ENCODE results near the gene CA7. TPM values are rescaled to one million over a fixed set of nuclear protein-coding genes. Genes with fewer than 3 reads are reported as not detected.

CA7 gene
- total RNA-seq, 1 experiment from 2014 or later = not detected

DNA sequence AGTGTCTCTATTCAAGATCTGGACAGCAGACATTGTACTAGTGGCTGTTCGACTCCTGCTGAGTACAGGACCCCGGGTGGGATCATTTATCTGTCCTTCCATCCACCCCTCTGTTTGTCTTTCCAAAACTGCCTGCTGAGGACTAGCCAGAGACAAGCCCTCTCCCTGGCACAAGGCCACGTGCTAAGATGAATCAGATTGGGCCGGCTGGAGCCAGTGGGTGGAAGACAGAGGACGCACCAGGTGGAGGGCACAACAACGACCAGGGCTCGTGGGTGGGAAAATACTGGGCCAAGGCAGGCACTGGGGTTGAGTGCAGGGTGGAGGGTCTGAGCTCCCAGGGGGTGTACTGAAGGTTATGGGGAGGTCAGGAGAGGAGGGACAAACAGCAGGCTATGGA is 1.4 kb upstream of the CA7 start:
- Histone ChIP-seq H3K36me3 (no peaks in the 10 kb centered on the region), H3K9me3 (no peaks in the 10 kb centered on the region), H3K27me3 (no peaks in the 10 kb centered on the region), H3K4me3 (no peak overlapping the region)
- DNase-seq = peak; percentile 35

DNA sequence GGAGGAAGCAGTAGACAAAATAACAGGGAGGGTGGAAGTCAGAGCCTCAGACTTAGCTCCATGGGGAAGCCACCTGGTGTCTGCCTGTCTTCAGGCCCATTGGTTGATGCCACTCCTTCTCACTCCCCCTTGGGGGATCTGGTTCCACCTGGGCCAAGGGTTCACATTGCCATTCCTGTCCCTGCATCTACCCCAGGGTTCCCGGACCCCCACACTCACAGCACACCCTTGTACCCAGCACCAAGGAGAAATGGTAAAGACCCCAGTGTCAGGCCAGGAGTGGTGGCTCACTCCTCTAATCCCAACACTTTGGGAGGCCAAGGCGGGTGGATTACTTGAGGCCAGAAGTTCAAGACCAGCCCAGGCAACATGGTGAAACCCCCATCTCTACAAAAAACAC is 1.0 kb upstream of the CA7 start:
- H3K4me3 ChIP-seq = no peak overlapping the region
- H3K9me3 ChIP-seq = no peaks in the 10 kb centered on the region
- no peaks in the 10 kb centered on the region for H3K27me3 ChIP-seq
- no peaks in the 10 kb centered on the region for H3K36me3 ChIP-seq
- DNase-seq = no peak

DNA sequence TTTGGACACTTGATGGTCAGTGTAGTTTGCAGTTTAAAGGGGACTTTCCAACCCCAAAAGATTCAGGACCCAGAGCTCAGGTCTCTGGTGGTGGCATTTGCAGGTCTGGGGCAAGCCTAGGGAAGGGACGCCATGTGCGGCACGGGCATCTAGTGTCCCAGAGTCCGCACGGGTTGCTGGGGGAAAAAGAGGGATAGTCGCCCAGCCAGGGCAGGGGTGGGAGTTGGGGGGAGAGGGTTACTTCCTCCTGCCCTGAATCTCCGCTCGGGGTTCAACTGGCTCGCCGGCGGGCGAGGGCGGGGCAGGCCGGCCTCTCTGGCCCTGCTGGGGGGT is 239 bp upstream of the CA7 start:
- Histone ChIP-seq H3K36me3 (no peaks in the 10 kb centered on the region), H3K4me3 (no peak overlapping the region), H3K27me3 (no peaks in the 10 kb centered on the region), H3K9me3 (no peaks in the 10 kb centered on the region)
- no peak for DNase-seq

DNA sequence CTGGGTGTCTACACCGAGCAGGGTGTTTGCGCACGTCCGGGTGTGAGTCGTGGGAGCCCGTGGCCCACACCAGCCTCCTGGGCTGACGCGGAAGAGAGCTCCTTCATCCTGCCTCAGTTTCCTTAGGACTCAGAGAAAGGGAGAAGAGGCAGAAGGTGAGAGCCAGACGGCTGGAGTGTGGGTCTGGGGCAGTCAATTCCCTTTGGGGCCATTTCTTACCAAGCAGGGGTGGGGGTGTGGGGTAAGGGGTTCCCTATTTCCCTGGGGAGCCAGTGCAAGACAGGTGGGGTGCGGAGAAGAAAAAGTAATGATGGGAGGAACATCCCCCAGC is 831 bp downstream of the CA7 start:
- no peak for DNase-seq
- Histone ChIP-seq H3K9me3 (no peaks in the 10 kb centered on the region), H3K27me3 (no peaks in the 10 kb centered on the region), H3K36me3 (no peaks in the 10 kb centered on the region), H3K4me3 (peak overlapping the region; percentile 17; the same call in 1 of the 2 replicates)

DNA sequence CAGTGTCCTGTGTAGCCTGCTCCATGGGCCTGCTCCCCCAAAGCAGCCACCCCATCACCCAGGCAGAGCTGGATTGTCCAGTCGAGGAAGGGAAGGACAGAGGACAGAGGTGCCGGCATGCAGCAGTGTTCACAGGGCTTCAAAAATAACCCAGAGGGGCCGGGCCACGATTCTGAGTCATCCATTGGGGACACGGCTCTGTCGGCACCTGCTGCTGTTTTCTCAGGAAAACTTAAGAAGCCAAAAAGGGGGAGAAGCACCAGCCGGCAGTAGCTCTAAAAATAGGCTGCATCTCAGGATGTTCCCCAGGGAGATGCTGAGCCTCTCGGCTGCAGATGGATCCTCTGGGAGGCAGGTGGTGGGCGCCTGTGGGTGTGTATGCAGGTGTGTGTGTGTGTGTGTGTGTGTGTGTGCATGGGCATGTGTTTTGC is 1.6 kb downstream of the CA7 start:
- no peaks in the 10 kb centered on the region for H3K27me3 ChIP-seq
- no peaks in the 10 kb centered on the region for H3K9me3 ChIP-seq
- no peaks in the 10 kb centered on the region for H3K36me3 ChIP-seq
- DNase-seq = no peak
- no peak overlapping the region for H3K4me3 ChIP-seq

DNA sequence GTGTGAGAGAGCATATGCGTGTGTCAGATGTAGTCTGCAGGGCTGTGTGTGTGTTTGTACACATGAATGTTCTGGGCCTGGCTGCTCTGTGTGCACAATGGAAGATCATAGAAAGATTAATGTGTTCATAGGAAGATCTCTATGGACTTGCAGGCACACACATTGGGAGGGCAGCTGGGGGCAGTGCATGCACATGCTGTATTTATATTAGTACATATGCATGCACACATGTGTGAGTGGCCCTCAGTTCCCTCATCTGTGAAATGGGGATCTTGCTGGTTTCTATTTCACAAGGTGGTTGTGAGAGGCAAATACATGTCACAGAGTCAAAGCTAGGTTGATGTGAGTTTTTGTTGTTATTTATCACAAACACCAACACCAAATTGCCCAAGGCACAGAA is 2.1 kb downstream of the CA7 start:
- Histone ChIP-seq H3K27me3 (no peaks in the 10 kb centered on the region), H3K36me3 (no peaks in the 10 kb centered on the region), H3K4me3 (no peak overlapping the region), H3K9me3 (no peaks in the 10 kb centered on the region)
- DNase-seq = no peak

DNA sequence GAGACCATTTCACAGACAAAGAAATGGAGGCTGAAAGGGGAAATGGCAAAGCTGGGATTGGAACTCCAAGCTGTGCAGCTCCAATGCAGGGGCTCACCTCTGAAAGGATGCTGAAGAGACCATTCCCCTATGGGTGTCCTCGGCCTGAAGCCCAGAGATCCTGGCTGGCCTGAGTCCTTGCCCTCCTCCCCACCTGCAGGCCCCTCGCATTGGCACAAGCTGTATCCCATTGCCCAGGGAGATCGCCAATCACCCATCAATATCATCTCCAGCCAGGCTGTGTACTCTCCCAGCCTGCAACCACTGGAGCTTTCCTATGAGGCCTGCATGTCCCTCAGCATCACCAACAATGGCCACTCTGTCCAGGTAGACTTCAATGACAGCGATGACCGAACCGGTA is 2.6 kb downstream of the CA7 start:
- Histone ChIP-seq H3K36me3 (no peaks in the 10 kb centered on the region), H3K9me3 (no peaks in the 10 kb centered on the region), H3K27me3 (no peaks in the 10 kb centered on the region), H3K4me3 (no peak overlapping the region)
- DNase-seq = no peak

DNA sequence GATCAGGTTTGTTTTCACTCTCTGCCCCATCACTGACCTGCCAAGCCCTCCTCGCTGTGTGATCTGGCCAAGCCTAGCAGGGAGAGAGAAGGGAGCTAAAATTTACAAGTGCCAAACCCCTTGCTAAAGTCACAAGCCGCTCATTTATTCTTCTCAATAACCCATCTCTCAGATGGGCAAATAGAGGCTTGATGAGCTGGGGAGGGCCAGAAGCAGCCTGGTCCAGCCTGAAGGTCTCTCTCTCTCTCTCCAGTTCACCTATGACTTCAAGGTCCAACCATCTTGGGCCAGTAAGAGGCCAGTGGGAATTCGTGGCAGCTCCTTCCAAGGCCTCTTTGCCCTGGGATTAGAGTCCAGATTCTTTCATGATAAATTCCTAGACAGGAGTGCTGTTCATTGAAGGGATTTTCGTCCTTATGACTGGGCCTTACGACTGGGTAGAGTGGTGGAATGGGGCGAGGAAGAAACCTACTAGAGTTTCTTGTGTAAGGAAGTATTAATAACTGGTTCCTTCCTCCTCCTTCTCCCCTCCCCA is 3.4 kb downstream of the CA7 start:
- Histone ChIP-seq H3K4me3 (no peak overlapping the region), H3K36me3 (no peaks in the 10 kb centered on the region), H3K9me3 (no peaks in the 10 kb centered on the region), H3K27me3 (no peaks in the 10 kb centered on the region)
- DNase-seq = no peak

DNA sequence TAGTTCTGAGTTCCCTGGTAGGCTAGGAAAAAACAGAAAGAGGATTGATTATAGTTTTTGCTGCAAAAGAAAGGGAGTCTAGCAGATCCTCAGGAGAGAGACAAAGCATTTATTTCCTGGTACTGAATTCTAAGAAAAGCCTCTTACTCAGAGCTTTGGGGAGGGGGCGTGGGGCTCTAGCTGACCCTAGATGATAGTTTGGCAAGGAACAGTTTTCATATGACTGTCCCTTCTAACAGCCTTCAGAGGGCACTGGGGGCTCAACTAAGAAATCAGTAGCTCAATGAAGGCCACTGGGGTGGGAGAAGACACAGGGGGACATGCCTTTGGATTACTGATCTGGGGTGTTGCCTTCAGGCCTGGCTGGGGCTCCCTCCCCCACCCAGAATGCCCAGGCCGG is 4.0 kb downstream of the CA7 start:
- Histone ChIP-seq H3K36me3 (no peaks in the 10 kb centered on the region), H3K27me3 (no peaks in the 10 kb centered on the region), H3K9me3 (no peaks in the 10 kb centered on the region), H3K4me3 (no peak overlapping the region)
- no peak for DNase-seq

DNA sequence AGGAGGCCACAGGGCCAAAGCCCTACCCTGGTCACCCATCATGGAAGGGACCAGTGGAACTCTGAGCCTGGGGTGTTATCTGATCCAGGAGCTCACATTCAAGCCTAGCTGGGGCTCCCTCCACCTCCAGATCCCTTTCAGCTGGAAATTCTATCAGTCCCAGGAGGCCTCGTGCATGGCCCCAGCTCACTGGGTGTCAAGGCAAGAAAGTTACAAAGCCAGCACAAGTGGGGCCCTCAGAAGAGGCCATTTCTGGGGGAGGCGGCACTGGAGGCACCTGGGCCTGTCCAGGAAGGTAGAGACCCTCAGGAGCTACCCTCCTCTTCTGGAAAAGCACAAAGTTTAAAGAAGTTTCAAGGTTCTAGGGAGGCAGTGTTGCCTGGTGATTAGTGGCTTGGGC is 4.8 kb downstream of the CA7 start:
- no peak for DNase-seq
- no peak overlapping the region for H3K4me3 ChIP-seq
- no peaks in the 10 kb centered on the region for H3K36me3 ChIP-seq
- no peaks in the 10 kb centered on the region for H3K9me3 ChIP-seq
- H3K27me3 ChIP-seq = no peaks in the 10 kb centered on the region

DNA sequence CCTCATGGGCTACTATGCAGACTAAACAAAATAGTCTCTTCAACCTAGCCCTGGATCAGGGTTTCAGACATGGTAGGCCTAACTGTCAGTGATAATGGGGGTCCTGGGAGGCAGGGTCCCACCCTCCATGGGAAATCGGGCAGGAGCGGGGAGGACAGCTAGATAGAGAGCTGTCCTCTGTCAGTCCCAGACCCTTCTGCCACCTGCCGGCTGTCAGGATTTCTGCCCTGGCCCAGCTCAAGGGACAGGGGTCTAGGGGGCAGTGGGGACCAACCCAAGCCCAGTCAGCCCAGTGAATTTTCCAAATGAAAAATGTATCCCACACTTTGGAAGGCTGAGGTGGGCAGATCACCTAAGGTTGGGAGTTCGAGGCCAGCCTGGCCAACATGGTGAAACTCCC is 5.3 kb downstream of the CA7 start:
- DNase-seq = no peak
- Histone ChIP-seq H3K27me3 (no peaks in the 10 kb centered on the region), H3K36me3 (no peaks in the 10 kb centered on the region), H3K4me3 (no peak overlapping the region), H3K9me3 (no peaks in the 10 kb centered on the region)

DNA sequence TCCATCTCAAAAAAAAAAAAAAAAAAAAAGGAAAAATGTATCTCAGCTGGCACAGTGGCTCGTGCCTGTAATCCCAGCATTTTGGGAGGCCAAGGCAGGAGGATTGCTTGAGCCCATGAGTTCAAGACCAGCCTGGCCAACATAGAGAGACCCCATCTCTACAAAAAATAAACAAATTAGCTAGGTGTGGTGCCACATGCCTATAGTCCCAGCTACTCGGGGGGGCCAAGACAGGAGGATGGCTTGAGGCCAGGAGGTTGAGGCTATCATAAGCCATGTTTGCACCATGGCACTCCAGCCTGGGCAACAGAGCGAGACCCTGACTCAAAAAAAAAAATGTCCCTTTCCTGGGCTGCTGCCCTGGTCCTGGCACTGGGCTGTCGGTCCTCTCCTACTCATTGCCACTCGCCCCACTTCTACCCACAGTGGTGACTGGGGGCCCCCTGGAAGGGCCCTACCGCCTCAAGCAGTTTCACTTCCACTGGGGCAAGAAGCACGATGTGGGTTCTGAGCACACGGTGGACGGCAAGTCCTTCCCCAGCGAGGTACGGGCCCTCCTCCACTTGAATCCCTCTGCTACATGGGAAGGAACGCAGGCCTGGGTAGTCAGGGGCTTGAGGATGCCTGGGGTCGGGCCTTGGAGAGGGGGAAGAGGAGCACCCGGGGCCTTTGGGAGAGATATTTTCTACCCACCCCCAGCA is 6.1 kb downstream of the CA7 start:
- H3K36me3 ChIP-seq = no peaks in the 10 kb centered on the region
- H3K9me3 ChIP-seq = no peaks in the 10 kb centered on the region
- H3K4me3 ChIP-seq = no peak overlapping the region
- no peak for DNase-seq
- H3K27me3 ChIP-seq = no peaks in the 10 kb centered on the region

DNA sequence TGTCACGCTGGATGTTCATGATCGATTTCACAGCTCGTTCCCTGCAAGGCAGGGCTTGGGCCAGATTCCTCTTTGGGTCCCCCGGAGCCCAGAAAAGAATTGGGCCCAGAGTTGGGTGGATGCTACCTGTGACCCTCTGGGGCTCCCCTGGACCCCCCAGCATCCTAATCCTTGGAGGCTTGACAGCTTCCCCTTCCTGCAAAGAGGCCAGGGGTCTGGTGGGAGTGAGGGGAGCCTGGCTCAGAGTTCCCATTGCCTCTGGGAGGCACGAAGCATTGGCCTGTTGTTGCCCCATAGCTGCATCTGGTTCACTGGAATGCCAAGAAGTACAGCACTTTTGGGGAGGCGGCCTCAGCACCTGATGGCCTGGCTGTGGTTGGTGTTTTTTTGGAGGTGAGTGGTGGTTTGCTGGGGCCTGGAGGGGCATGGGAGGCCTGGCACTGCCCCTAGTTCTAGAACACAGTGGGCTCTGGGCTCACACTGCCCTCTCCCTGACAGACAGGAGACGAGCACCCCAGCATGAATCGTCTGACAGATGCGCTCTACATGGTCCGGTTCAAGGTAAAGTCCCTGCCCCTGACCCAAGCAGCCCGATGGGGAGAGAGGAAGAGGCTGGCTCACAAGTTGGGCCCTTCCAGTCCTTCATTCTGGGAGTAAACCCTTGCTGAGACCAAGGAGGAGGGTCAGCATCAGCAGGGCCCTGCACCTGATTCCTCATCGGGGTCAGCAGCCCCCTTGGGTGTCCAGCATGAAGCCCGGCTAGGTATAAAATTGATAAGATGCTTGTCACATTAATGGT is 7.2 kb downstream of the CA7 start:
- Histone ChIP-seq H3K9me3 (no peaks in the 10 kb centered on the region), H3K36me3 (no peaks in the 10 kb centered on the region), H3K4me3 (no peak overlapping the region), H3K27me3 (no peaks in the 10 kb centered on the region)
- no peak for DNase-seq

DNA sequence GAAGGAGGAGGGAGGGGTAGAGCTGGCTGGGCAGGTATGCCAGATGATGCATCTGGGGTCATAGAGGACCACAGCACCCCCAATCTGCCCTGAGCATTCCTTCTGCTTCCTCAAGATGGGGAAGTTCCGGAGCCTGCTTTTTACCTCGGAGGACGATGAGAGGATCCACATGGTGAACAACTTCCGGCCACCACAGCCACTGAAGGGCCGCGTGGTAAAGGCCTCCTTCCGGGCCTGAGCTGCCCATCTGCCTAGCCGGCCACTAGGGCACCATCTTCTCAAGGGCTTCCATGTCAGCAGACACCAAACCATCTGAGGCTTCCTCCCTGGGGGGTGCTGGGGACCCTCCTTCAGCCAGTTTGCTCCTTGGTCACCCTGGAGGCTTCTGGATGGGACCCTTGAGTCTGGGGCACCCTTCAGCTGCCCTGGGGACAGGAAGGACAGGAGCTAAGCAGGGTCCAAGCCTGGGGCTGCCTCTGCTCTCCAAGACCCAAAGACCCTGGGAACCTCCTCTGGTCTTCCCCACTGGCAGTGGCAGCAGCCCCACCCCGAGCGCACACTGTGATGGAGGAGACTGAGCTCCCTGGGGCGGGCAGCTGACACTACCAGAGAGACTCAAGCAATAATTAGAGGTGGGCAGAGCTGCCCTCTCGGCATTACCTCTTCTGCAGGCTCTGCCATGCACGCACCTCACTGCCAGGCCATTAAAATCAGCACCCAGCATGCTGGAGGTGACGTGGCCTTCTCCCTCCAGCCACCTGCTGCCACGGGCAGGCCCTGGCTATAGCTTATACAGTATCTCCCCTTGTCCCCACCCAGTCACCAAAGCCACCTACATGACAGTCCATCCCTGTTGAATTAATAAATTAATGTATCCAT is 9.3 kb downstream of the CA7 start:
- Histone ChIP-seq H3K9me3 (no peaks in the 10 kb centered on the region), H3K4me3 (no peak overlapping the region), H3K27me3 (no peaks in the 10 kb centered on the region), H3K36me3 (no peaks in the 10 kb centered on the region)
- no peak for DNase-seq

DNA sequence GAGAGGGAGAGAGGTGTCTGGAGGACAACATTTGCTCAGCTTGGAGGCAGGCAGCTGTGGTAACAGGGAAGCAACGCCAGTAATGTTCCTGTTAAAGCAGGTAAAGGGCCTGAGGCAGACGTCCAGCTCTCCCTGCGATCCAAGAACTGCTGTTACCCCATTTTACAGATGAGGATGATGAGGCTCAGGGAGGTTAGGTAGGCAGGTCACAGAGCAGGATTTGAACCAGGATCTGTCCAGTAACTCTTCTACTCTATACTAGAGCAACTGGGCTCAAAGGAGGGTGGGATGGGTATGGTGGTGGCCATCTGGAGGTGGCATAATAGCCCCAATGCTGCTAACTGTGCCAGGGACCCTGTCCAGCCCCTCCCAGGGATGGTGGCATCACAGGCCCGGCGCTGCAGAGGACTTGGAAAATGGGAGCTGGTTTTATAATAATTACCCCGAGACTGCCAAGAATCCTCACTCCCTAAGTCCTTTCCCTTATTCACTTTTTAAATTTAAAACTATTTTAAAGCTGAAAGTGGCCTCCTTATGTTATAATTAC is 12.0 kb downstream of the CA7 start:
- no peaks in the 10 kb centered on the region for H3K9me3 ChIP-seq
- DNase-seq = no peak
- no peaks in the 10 kb centered on the region for H3K36me3 ChIP-seq
- no peaks in the 10 kb centered on the region for H3K27me3 ChIP-seq
- no peak overlapping the region for H3K4me3 ChIP-seq

DNA sequence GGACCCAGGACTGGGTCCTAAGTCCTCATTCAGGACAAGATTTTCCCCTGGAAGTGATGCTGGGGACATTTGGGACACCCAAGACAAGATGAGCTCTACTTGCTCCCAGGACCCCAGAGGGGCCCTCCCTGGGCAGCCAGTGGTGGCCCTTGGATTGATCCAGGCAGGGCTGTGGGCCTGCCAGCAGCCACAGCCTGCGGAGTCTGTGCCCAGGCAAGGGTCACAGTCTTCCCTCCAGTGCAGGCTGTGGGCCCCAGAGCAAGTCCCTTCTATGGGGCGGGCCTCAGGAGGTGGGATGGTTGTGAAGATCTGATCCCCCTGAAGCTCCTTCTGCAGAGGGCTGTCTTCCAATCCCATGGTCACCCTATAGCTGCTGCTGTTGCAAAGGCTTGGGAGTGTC is 12.6 kb downstream of the CA7 start:
- no peak for DNase-seq
- H3K36me3 ChIP-seq = no peaks in the 10 kb centered on the region
- H3K27me3 ChIP-seq = no peaks in the 10 kb centered on the region
- no peak overlapping the region for H3K4me3 ChIP-seq
- H3K9me3 ChIP-seq = no peaks in the 10 kb centered on the region

DNA sequence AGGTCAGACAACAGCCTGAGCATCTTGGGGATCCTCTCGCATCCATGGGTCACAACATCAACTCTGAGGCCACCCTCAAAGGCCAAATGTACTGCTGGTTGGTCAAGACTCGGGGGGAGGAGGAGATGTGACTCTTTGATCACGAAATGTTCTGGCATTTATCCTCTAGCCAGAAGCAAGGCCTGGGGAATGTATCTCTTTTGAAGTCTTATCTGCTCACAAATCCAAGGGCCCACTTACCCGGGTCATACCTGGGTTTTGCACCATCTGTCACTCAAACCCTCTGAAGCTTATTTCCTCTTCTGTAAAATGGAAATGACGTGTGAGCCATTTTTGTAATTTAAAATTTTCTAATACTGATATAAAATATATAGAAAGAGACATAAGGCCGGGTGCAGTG is 13.2 kb downstream of the CA7 start:
- no peaks in the 10 kb centered on the region for H3K9me3 ChIP-seq
- H3K36me3 ChIP-seq = no peaks in the 10 kb centered on the region
- no peaks in the 10 kb centered on the region for H3K27me3 ChIP-seq
- H3K4me3 ChIP-seq = no peak overlapping the region
- DNase-seq = no peak

Measured in MG63 (cell line).